Measurements from ENCODE around the gene AREL1. TPM values are rescaled to one million over a fixed set of nuclear protein-coding genes. Genes with fewer than 3 reads are reported as not detected.

The AREL1 gene
- total RNA-seq, 3 donors from 2014 or later: 17.0 to 24.3 (median 24.0) TPM

DNA sequence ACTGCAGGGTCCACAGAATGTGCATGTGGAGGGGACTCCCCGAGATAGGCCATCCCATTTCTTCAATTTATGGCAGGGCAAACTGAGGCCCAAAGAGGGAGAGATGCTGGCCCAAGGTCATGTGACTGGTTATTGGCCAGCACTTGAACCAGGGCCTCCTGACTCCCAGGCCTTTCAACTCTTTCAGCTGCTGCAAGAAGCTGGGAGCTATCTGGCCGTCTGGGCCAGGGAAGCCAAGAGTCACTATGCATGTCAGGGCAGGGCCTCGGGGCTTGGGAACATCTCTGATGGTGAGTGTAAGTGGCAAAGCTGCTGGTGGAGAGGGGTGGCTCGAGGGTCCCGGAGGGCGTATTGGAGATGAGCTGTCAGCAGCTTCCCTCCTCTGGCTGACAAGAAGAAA, 91.3 kb downstream of the AREL1 start:
- no peaks in the 10 kb centered on the region for H3K27me3 ChIP-seq
- DNase-seq (ENCODE audit: low spot score in 2 of 2): no peak
- H3K27ac ChIP-seq: peak overlapping the region in 1 of 2 donors; percentile 92
- peaks cover 0 to 23% of the 10 kb centered on the region in 2 donors for H3K4me1 ChIP-seq
- H3K36me3 ChIP-seq: no peaks in the 10 kb centered on the region
- intact Hi-C loops (cut with DNase I; ENCODE audit: low total_unique reads): no loop called here
- no peaks in the 10 kb centered on the region for H3K9me3 ChIP-seq
- H3K4me3 ChIP-seq: no peak overlapping the region
- TF ChIP-seq POLR2AphosphoS5 (IDR thresholded peaks at IDR 0.05) (no peak), POLR2A (IDR thresholded peaks at IDR 0.05) (no peak)
- TF ChIP-seq, protein P1, sequence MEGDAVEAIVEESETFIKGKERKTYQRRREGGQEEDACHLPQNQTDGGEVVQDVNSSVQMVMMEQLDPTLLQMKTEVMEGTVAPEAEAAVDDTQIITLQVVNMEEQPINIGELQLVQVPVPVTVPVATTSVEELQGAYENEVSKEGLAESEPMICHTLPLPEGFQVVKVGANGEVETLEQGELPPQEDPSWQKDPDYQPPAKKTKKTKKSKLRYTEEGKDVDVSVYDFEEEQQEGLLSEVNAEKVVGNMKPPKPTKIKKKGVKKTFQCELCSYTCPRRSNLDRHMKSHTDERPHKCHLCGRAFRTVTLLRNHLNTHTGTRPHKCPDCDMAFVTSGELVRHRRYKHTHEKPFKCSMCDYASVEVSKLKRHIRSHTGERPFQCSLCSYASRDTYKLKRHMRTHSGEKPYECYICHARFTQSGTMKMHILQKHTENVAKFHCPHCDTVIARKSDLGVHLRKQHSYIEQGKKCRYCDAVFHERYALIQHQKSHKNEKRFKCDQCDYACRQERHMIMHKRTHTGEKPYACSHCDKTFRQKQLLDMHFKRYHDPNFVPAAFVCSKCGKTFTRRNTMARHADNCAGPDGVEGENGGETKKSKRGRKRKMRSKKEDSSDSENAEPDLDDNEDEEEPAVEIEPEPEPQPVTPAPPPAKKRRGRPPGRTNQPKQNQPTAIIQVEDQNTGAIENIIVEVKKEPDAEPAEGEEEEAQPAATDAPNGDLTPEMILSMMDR (IDR thresholded peaks at IDR 0.05): no peak

DNA sequence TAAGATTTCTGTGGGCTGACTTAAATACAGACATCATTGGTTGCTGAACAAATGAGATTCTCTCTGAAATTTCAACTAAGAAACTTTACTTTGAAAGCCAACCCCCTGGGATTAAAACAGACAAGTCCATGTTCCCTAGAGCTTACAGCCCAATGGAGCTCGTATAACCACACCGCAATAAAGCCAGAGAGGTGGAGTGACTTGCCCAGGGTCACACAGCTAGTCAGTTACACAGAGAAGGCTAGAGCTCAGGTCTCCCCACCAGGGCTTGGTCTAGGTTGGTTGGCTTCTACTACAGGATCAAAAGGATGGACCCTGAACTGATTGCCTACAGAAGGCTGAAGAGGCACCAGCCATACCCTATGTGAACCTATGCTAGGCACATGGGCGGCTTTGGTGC, 92.0 kb downstream of the AREL1 start:
- TF ChIP-seq POLR2AphosphoS5 (IDR thresholded peaks at IDR 0.05) (no peak), POLR2A (IDR thresholded peaks at IDR 0.05) (no peak)
- TF ChIP-seq, protein P1 (IDR thresholded peaks at IDR 0.05): no peak
- H3K9me3 ChIP-seq: no peaks in the 10 kb centered on the region
- intact Hi-C loops (cut with DNase I; ENCODE audit: low total_unique reads): no loop called here
- H3K27me3 ChIP-seq: no peaks in the 10 kb centered on the region
- H3K4me3 ChIP-seq: no peak overlapping the region
- no peak for DNase-seq (ENCODE audit: low spot score in 2 of 2)
- H3K27ac ChIP-seq: peak overlapping the region; percentile 54 to 92
- no peaks in the 10 kb centered on the region for H3K36me3 ChIP-seq
- peaks cover 0 to 23% of the 10 kb centered on the region in 2 donors for H3K4me1 ChIP-seq

DNA sequence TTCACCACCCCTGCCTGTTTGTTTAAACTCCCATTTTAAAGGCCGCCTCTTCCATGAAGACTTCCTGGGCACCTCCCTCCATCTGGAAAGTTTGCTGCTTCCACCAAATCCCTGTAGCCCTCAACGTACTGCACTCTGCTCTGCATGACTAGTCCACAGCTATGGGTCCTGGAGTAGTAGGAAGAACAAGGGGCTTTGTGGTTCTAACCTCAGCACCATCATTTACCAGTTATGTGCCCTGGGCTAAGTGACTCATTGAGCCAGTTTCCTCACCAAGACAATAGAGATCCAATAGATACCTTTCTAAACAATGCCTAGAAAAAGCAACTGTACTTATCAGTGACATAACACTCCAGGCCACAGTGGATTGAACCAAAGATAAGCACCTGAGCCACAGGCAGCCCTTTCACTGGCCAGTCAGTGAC, 92.4 kb downstream of the AREL1 start:
- DNase-seq (ENCODE audit: low spot score in 2 of 2): no peak
- no peak overlapping the region for H3K4me3 ChIP-seq
- no peaks in the 10 kb centered on the region for H3K9me3 ChIP-seq
- H3K27me3 ChIP-seq: no peaks in the 10 kb centered on the region
- peak overlapping the region; percentile 69 to 92 for H3K27ac ChIP-seq
- H3K4me1 ChIP-seq: peaks cover 0 to 23% of the 10 kb centered on the region in 2 donors
- intact Hi-C loops (cut with DNase I; ENCODE audit: low total_unique reads): no loop called here
- H3K36me3 ChIP-seq: no peaks in the 10 kb centered on the region
- TF ChIP-seq POLR2A (IDR thresholded peaks at IDR 0.05): no peak
- no peak for TF ChIP-seq POLR2AphosphoS5 (IDR thresholded peaks at IDR 0.05)
- TF ChIP-seq, protein P1 (IDR thresholded peaks at IDR 0.05): no peak

DNA sequence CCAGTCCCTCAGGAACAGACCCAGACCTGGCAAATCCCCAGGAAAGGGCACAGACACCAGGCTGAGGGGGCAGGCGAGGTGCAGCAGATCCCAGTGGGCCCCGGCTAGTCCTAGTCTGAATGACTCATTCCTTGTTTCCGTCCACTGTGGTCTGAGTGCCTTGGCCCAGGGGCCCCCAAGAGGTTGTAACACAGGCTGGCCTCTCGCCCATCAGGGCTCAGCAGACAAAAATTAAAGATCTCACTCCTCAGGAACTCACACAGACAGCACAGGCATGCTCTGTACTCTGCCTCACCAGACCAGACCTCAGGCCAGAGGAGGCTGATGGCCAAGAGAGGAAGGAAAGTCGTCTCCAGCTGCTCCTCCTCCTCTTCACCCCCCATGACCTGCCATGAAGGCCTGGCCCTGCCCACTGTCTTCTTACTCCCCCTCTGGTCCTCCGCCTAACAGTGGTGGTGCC, 93.2 kb downstream of the AREL1 start:
- peaks cover 0 to 23% of the 10 kb centered on the region in 2 donors for H3K4me1 ChIP-seq

DNA sequence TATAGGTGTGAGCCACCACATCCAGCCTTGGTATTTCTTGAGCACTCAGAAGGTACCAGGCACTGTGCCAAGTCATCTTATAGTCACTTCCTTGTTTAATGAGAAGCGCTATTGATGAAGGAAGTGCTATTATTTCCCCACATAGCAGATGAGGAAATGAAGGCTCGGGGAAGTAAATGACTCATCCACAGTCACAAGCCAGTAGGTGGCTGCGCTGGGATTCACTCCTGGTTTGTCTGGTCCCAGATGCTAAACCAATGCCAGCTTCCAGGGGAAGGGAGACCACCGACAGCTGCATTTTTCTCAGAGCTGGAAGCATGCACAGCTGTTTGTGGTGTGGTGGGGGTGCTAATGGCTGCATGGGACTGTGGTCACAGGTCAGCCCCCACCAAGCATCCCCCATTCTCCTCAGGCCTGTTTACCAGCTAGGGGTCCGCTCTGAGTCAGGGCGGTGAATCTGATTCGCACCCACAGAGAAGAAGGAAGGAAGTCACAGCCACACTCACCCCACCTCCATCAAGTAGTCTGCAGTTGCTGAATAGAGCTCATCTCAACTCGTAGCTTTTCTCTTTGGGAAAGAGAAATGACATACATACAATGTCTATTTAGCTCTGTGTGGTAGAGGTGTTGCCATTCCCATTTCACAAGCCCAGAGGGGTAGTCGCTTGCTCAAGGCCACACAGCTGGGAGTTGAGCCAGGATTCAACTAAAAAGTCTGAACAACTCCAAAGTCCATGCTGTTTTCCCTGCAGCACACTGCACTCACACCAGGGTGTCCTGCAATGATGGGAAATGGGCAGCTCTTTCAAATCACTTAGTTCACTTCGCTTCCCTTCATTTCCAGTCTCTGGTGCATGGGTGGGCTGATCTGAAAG, 94.6 kb downstream of the AREL1 start:
- H3K4me3 ChIP-seq: no peak overlapping the region
- intact Hi-C loops (cut with DNase I; ENCODE audit: low total_unique reads): no loop called here
- H3K27me3 ChIP-seq: no peaks in the 10 kb centered on the region
- peaks cover 0 to 23% of the 10 kb centered on the region in 2 donors for H3K4me1 ChIP-seq
- TF ChIP-seq, protein P1 (IDR thresholded peaks at IDR 0.05): no peak
- TF ChIP-seq POLR2A (IDR thresholded peaks at IDR 0.05) (no peak), POLR2AphosphoS5 (IDR thresholded peaks at IDR 0.05) (no peak)
- H3K36me3 ChIP-seq: no peaks in the 10 kb centered on the region
- H3K9me3 ChIP-seq: no peaks in the 10 kb centered on the region
- peak overlapping the region; percentile 69 to 92 for H3K27ac ChIP-seq
- DNase-seq (ENCODE audit: low spot score in 2 of 2): no peak

More for the DNA sequence above, 93.2 kb downstream of the AREL1 start:
- intact Hi-C loops (cut with DNase I; ENCODE audit: low total_unique reads): no loop called here
- peak; percentile 59 to 88 for DNase-seq (ENCODE audit: low spot score in 2 of 2)
- Histone ChIP-seq H3K36me3 (no peaks in the 10 kb centered on the region), H3K27ac (peak overlapping the region; percentile 69 to 92), H3K4me3 (no peak overlapping the region), H3K27me3 (no peaks in the 10 kb centered on the region), H3K9me3 (no peaks in the 10 kb centered on the region)
- TF ChIP-seq POLR2AphosphoS5 (IDR thresholded peaks at IDR 0.05) (peak in 2 of 3 donors; percentile 56 to 67), POLR2A (IDR thresholded peaks at IDR 0.05) (no peak)

All from breast epithelium (tissue), 4 donors.